Gastroesophageal sphincter (tissue), 4 donors: ENCODE measurements around the gene MSH6. TPM values are rescaled to one million over a fixed set of nuclear protein-coding genes. Genes with fewer than 3 reads are reported as not detected.

Experiments used
- ATAC-seq: fragments of 150-250 bp; one replicate; pipeline ENCODE4 v1.9.1; 2016; ENCODE audit warnings: mild to moderate bottlenecking, moderate library complexity
- H3K27ac ChIP-seq, 4 donors: fragments of 200-600 bp; sonication (generic) in 3 of 4; 1 replicate in 3 of 4; 2 replicates in 1 of 4; pipeline ENCODE4 v1.5.1; 2016 to 2019
- H3K27me3 ChIP-seq: fragments of 200-600 bp; sonication (generic); one replicate; pipeline ENCODE4 v1.5.1; 2019
- H3K36me3 ChIP-seq, 2 donors: fragments of 200-600 bp; sonication (generic); one replicate each; pipeline ENCODE4 v1.5.1; 2019; ENCODE audit warnings: control low read depth in 1 of 2
- H3K4me1 ChIP-seq, 3 donors: fragments of 200-600 bp; sonication (generic); 1 replicate in 2 of 3; 2 replicates in 1 of 3; pipeline ENCODE4 v1.5.1; 2016 to 2019; ENCODE audit warnings: control low read depth in 2 of 3
- H3K4me3 ChIP-seq, 2 donors: fragments of 200-600 bp; sonication (generic); one replicate each; pipeline ENCODE4 v1.5.1; 2019; ENCODE audit warnings: mild to moderate bottlenecking in 1 of 2, moderate library complexity in 1 of 2
- H3K9me3 ChIP-seq, 3 donors: fragments of 200-600 bp; sonication (generic); one replicate each; pipeline ENCODE4 v1.5.1; 2017 to 2019; ENCODE audit warnings: control low read depth in 2 of 3
- CTCF ChIP-seq, 4 experiments: fragments of 200-600 bp in 2 of 4; fragments of 450-650 bp in 2 of 4; sonication (generic) in 1 of 4; IDR thresholded peaks; one replicate each; pipeline ENCODE4 v1.5.1; 2017 to 2019; ENCODE audit warnings: antibody characterized with exemption in 4 of 4, mild to moderate bottlenecking in 2 of 4, moderate library complexity in 2 of 4
- EP300 ChIP-seq: sonication (generic); formaldehyde crosslinking; IDR thresholded peaks from one replicate; pipeline ENCODE4 v1.6.1; 2017; ENCODE audit warnings: antibody characterized with exemption, mild to moderate bottlenecking
- POLR2A ChIP-seq, 2 donors: fragments of 450-650 bp; IDR thresholded peaks; one replicate each; pipeline ENCODE4 v1.6.1; 2017; ENCODE audit warnings: antibody characterized with exemption in 2 of 2, mild to moderate bottlenecking in 2 of 2, moderate library complexity in 1 of 2
- POLR2AphosphoS5 ChIP-seq: sonication (generic); formaldehyde crosslinking; IDR thresholded peaks from one replicate; pipeline ENCODE4 v1.6.1; 2017; ENCODE audit warnings: antibody characterized with exemption
- WGBS, 2 donors: methylation state at CpG; one replicate each; pipeline ENCODE4 v1.1.5; 2018; ENCODE audit warnings: low coverage in 1 of 2; 5-methylcytosine and 5-hydroxymethylcytosine counted together
- total RNA-seq, 4 donors: library from RNA; depleted of rRNA; stranded (reverse); fragments of >200 nt; gene quantifications; one replicate each; pipeline ENCODE4 v1.1.0, GENCODE V29; 2016

MSH6 gene
- 10 to 100 TPM; 31.1 to 57.0 (median 48.1) TPM for total RNA-seq

- H3K9me3 ChIP-seq = no peaks in the 10 kb centered on the region
- H3K36me3 ChIP-seq = no peaks in the 10 kb centered on the region
- no CpG with 5 or more reads among the region's 98 CpGs for WGBS, 2 donors
- H3K4me3 ChIP-seq = peak within 1 kb of the TSS; percentile 54 to 93
- no peaks in the 10 kb centered on the region for H3K27me3 ChIP-seq
- peak; percentile 96 for ATAC-seq
- peak in 2 of 4 experiments; percentile 8 to 13 for TF ChIP-seq CTCF (IDR thresholded peaks at IDR 0.05)
- peak; percentile 91 for TF ChIP-seq POLR2AphosphoS5
- TF ChIP-seq POLR2A (IDR thresholded peaks at IDR 0.05) = peak; percentile 76 to 81
- TF ChIP-seq EP300 = no peak
- peaks cover 0 to 36% (median 5%) of the 10 kb centered on the region in 3 donors for H3K4me1 ChIP-seq
- peak within 1 kb of the TSS; percentile 74 to 96 (median 94) for H3K27ac ChIP-seq
These were observed at the start of gene MSH6 for GRCh38 chr2:47782671-47783485. Gene MSH6, plus strand, starts transcription at chr2:47783145. Its CDS starts 89 bp downstream, at chr2:47783234.

GRCh38 chr2:47735136-47735869, 47.6 kb upstream of the MSH6 start:
- Histone ChIP-seq H3K4me1 (no peaks in the 10 kb centered on the region), H3K9me3 (no peaks in the 10 kb centered on the region), H3K4me3 (no peak overlapping the region), H3K27me3 (no peaks in the 10 kb centered on the region), H3K27ac (no peak overlapping the region), H3K36me3 (no peaks in the 10 kb centered on the region)
- WGBS, 2 donors = 32 to 43% methylated on average over 2 to 4 of the region's 4 CpGs
- TF ChIP-seq EP300 (no peak), CTCF (IDR thresholded peaks at IDR 0.05) (no peak), POLR2A (IDR thresholded peaks at IDR 0.05) (no peak), POLR2AphosphoS5 (no peak)
- ATAC-seq = no peak

- 80 to 86% methylated on average over 2 to 3 of the region's 3 CpGs for WGBS, 2 donors
- TF ChIP-seq POLR2A (IDR thresholded peaks at IDR 0.05) (no peak), CTCF (IDR thresholded peaks at IDR 0.05) (no peak), EP300 (no peak), POLR2AphosphoS5 (no peak)
- Histone ChIP-seq H3K27me3 (no peaks in the 10 kb centered on the region), H3K36me3 (no peaks in the 10 kb centered on the region), H3K4me1 (no peaks in the 10 kb centered on the region), H3K4me3 (no peak overlapping the region), H3K9me3 (no peaks in the 10 kb centered on the region), H3K27ac (no peak overlapping the region)
- ATAC-seq = no peak
These were observed 47.0 kb upstream of the MSH6 start for GRCh38 chr2:47735912-47736311.

- H3K9me3 ChIP-seq = no peaks in the 10 kb centered on the region
- ATAC-seq = no peak
- no peak overlapping the region for H3K4me3 ChIP-seq
- no peak overlapping the region for H3K27ac ChIP-seq
- H3K4me1 ChIP-seq = no peaks in the 10 kb centered on the region
- TF ChIP-seq CTCF (IDR thresholded peaks at IDR 0.05) (no peak), POLR2A (IDR thresholded peaks at IDR 0.05) (no peak), POLR2AphosphoS5 (no peak), EP300 (no peak)
- WGBS, 2 donors = 72 to 100% methylated on average over 1 to 3 of the region's 3 CpGs
- H3K36me3 ChIP-seq = no peaks in the 10 kb centered on the region
- no peaks in the 10 kb centered on the region for H3K27me3 ChIP-seq
These were observed 45.6 kb upstream of the MSH6 start for GRCh38 chr2:47737191-47737975.
